Stomach (tissue), 9 donors: ENCODE measurements around the gene SLC29A2. TPM values are rescaled to one million over a fixed set of nuclear protein-coding genes. Genes with fewer than 3 reads are reported as not detected.
A peak's percentile ranks its signal among the peaks of the same experiment; 100 is the strongest.

ENCODE experiments used
- DNase-seq, 2 donors: peaks; one replicate each; pipeline versions ENCODE4 v3.0.0 to v3.0.0-alpha.2; 2013 to 2019
- H3K27ac ChIP-seq, 5 donors: fragments of 200-600 bp in 4 of 5; sonication (generic) in 4 of 5; one replicate each; pipeline ENCODE4 v1.5.1; 2013 to 2019; ENCODE audit warnings: mild to moderate bottlenecking in 1 of 5, moderate library complexity in 1 of 5
- H3K27me3 ChIP-seq, 3 donors: fragments of 200-600 bp; sonication (generic); one replicate each; pipeline ENCODE4 v1.5.1; 2017 to 2019; ENCODE audit warnings: mixed run types in 1 of 3
- H3K36me3 ChIP-seq, 4 donors: fragments of 200-600 bp; sonication (generic); 1 replicate in 3 of 4; 2 replicates in 1 of 4; pipeline ENCODE4 v1.5.1; 2016 to 2019
- H3K4me1 ChIP-seq, 4 donors: fragments of 200-600 bp; sonication (generic); one replicate each; pipeline ENCODE4 v1.5.1; 2016 to 2019
- H3K4me3 ChIP-seq, 4 donors: fragments of 200-600 bp; sonication (generic) in 3 of 4; one replicate each; pipeline ENCODE4 v1.5.1; 2016 to 2019; ENCODE audit warnings: mild to moderate bottlenecking in 1 of 4
- H3K9me3 ChIP-seq, 4 donors: fragments of 200-600 bp; sonication (generic); one replicate each; pipeline ENCODE4 v1.5.1; 2016 to 2019
- CTCF ChIP-seq, 7 experiments: fragments of 450-650 bp in 4 of 7; fragments of 200-600 bp in 3 of 7; sonication (generic) in 3 of 7; IDR thresholded peaks; one replicate each; pipeline ENCODE4 v1.5.1; 2016 to 2019; ENCODE audit warnings: antibody characterized with exemption in 7 of 7, control low read depth in 2 of 7, mild to moderate bottlenecking in 1 of 7
- EP300 ChIP-seq: sonication (generic); formaldehyde crosslinking; IDR thresholded peaks from one replicate; pipeline ENCODE4 v1.6.1; 2017; ENCODE audit warnings: antibody characterized with exemption
- POLR2A ChIP-seq, 4 donors: fragments of 450-650 bp; IDR thresholded peaks; one replicate each; pipeline ENCODE4 v1.6.1; 2016; ENCODE audit warnings: antibody characterized with exemption in 4 of 4, control low read depth in 2 of 4, mild to moderate bottlenecking in 1 of 4, moderate library complexity in 1 of 4
- POLR2AphosphoS5 ChIP-seq, 3 donors: sonication (generic); formaldehyde crosslinking; IDR thresholded peaks; one replicate each; pipeline ENCODE4 v1.6.1; 2016; ENCODE audit warnings: antibody characterized with exemption in 3 of 3
- whole genome bisulfite sequencing, 5 donors: extraction: QIAGEN DNeasy Blood & Tissue Kit in 3 of 5; methylation state at CpG; one replicate each; pipeline versions ENCODE4 v1.1.5 to v1.1.7; 2013 to 2018; 5-methylcytosine and 5-hydroxymethylcytosine counted together
- intact Hi-C: fragments of 100-400 bp; cut with DNase I; formaldehyde crosslinking; loops from one replicate; pipeline ENCODE4 v1.15.1; 2023; ENCODE audit warnings: low total_unique reads
- polyA plus RNA-seq, 3 donors: library from polyadenylated mRNA; stranded (reverse); fragments of 200-250 nt; gene quantifications; one replicate each; pipeline ENCODE4 v1.2.3, GENCODE V29; 2013
- total RNA-seq, 5 donors: library from RNA; depleted of rRNA; stranded (reverse); fragments of >200 nt; gene quantifications; one replicate each; pipeline versions ENCODE4 v1.1.0 to v1.2.3, GENCODE V29; 2014 to 2016
- donor health status: healthy with polysubstance abuse.
- donor health status: Bipolar disorder and iron deficiency.
- donor health status: healthy.

The SLC29A2 gene
- total and polyA plus RNA-seq, 8 donors = 2.0 to 14.3 (median 6.4) TPM

- H3K27me3 ChIP-seq = no peaks in the 10 kb centered on the region
- H3K4me1 ChIP-seq = peaks cover 35 to 56% (median 49%) of the 10 kb centered on the region in 4 donors
- TF ChIP-seq POLR2AphosphoS5 (IDR thresholded peaks at IDR 0.05) = no peak
- no peak for TF ChIP-seq EP300
- no peak for TF ChIP-seq POLR2A (IDR thresholded peaks at IDR 0.05)
- TF ChIP-seq CTCF (IDR thresholded peaks at IDR 0.05) = no peak
- H3K36me3 ChIP-seq = peaks cover 8 to 42% (median 35%) of the 10 kb centered on the region in 4 donors
- no peak for DNase-seq
- intact Hi-C loops = no loop called here
- H3K4me3 ChIP-seq = no peak overlapping the region
- WGBS, 5 donors = 74 to 88% (median 82%) methylated on average over 14 to 18 of the region's 18 CpGs
- no peak overlapping the region for H3K27ac ChIP-seq
- no peaks in the 10 kb centered on the region for H3K9me3 ChIP-seq
Measured at GRCh38 chr11:66332371-66333219, 39.0 kb downstream of the SLC29A2 start.

GRCh38 chr11:66331542-66332370 lies 39.8 kb downstream of the SLC29A2 start:
- Histone ChIP-seq H3K4me1 (peaks cover 36 to 55% (median 48%) of the 10 kb centered on the region in 4 donors), H3K27me3 (no peaks in the 10 kb centered on the region), H3K4me3 (no peak overlapping the region), H3K36me3 (peaks cover 3 to 35% (median 29%) of the 10 kb centered on the region in 4 donors), H3K27ac (no peak overlapping the region), H3K9me3 (no peaks in the 10 kb centered on the region)
- 91 to 95% (median 94%) methylated on average over 12 of the region's 12 CpGs for WGBS, 5 donors
- DNase-seq = no peak
- TF ChIP-seq POLR2A (IDR thresholded peaks at IDR 0.05) = no peak
- TF ChIP-seq CTCF (IDR thresholded peaks at IDR 0.05) = no peak
- no peak for TF ChIP-seq POLR2AphosphoS5 (IDR thresholded peaks at IDR 0.05)
- no peak for TF ChIP-seq EP300
- intact Hi-C loops = no loop called here

- WGBS, 5 donors = 56 to 69% (median 58%) methylated on average over 9 to 10 of the region's 10 CpGs
- H3K27me3 ChIP-seq = no peaks in the 10 kb centered on the region
- H3K4me3 ChIP-seq = no peak overlapping the region
- intact Hi-C loops = no loop called here
- TF ChIP-seq POLR2AphosphoS5 (IDR thresholded peaks at IDR 0.05) = no peak
- TF ChIP-seq POLR2A (IDR thresholded peaks at IDR 0.05) = no peak
- TF ChIP-seq EP300 = no peak
- TF ChIP-seq CTCF (IDR thresholded peaks at IDR 0.05) = no peak
- peak in 1 of 2 donors; percentile 16 for DNase-seq
- H3K4me1 ChIP-seq = peaks cover 36 to 55% (median 48%) of the 10 kb centered on the region in 4 donors
- H3K36me3 ChIP-seq = peaks cover 3 to 35% (median 29%) of the 10 kb centered on the region in 4 donors
- no peaks in the 10 kb centered on the region for H3K9me3 ChIP-seq
- H3K27ac ChIP-seq = no peak overlapping the region
Measured at GRCh38 chr11:66330931-66331330, 40.6 kb downstream of the SLC29A2 start.

- intact Hi-C loops = no loop called here
- no peak for DNase-seq
- H3K9me3 ChIP-seq = no peaks in the 10 kb centered on the region
- peaks cover 26 to 42% (median 32%) of the 10 kb centered on the region in 4 donors for H3K4me1 ChIP-seq
- TF ChIP-seq CTCF (IDR thresholded peaks at IDR 0.05) (no peak), EP300 (no peak), POLR2AphosphoS5 (IDR thresholded peaks at IDR 0.05) (no peak), POLR2A (IDR thresholded peaks at IDR 0.05) (no peak)
- no peak overlapping the region for H3K4me3 ChIP-seq
- peak overlapping the region in 2 of 5 donors; percentile 23 to 24 for H3K27ac ChIP-seq
- WGBS, 5 donors = 84 to 96% (median 89%) methylated on average over 3 of the region's 3 CpGs
- H3K36me3 ChIP-seq = peaks cover 3 to 29% (median 27%) of the 10 kb centered on the region in 4 donors
- H3K27me3 ChIP-seq = no peaks in the 10 kb centered on the region
Measured at GRCh38 chr11:66329165-66329673, 42.3 kb downstream of the SLC29A2 start.
